Measurements from ENCODE around the gene AIFM3. TPM values are rescaled to one million over a fixed set of nuclear protein-coding genes. Genes with fewer than 3 reads are reported as not detected.

The AIFM3 gene
- total and polyA plus RNA-seq, 2 experiments from 2014 or later, result 0.65 TPM; not detected in 1

GRCh38 chr22:20951932-20952380 lies 15.1 kb upstream of the AIFM3 start:
- H3K9ac ChIP-seq, result no peak overlapping the region
- H3K9me2 ChIP-seq (ENCODE audit: insufficient read depth), result no peaks in the 10 kb centered on the region
- H3F3A ChIP-seq (ENCODE audit: insufficient read depth), result 0 out of 2 replicates have a peak, but pooled peaks cover 7% of the 10 kb centered on the region
- no peak overlapping the region for H2AFZ ChIP-seq
- H3K9me3 ChIP-seq (ENCODE audit: low read depth), result no peaks in the 10 kb centered on the region
- H4K20me1 ChIP-seq (ENCODE audit: insufficient read depth), result peaks cover 23% of the 10 kb centered on the region; the same call in 1 of the 2 replicates
- H3K79me2 ChIP-seq (ENCODE audit: insufficient read depth), result peaks cover 81% of the 10 kb centered on the region
- TF ChIP-seq EZH2 (IDR thresholded peaks at IDR 0.05; ENCODE audit: insufficient read depth, poor library complexity, severe bottlenecking) (no peak), EZH2phosphoT487 (IDR thresholded peaks at IDR 0.05; ENCODE audit: insufficient read depth, low read depth) (no peak)
- H3K27ac ChIP-seq, result no peak overlapping the region
- H3K4me1 ChIP-seq (ENCODE audit: insufficient read depth), result 0 out of 2 replicates have a peak, but pooled peaks cover 15% of the 10 kb centered on the region
- in situ Hi-C loops (cut with MboI), result no loop called here
- no peak for DNase-seq
- H3K4me3 ChIP-seq, result no peak overlapping the region
- H3K4me2 ChIP-seq (ENCODE audit: unreplicated experiment), result no peak overlapping the region
- H3K27me3 ChIP-seq (replicated peaks; ENCODE audit: insufficient read depth), result no peaks in the 10 kb centered on the region
- H3K36me3 ChIP-seq (ENCODE audit: low read depth), result peaks cover 31% of the 10 kb centered on the region
- 78 to 83% methylated on average over 8 of the region's 8 CpGs for WGBS, 2 experiments (ENCODE audit: low coverage in 1 of 2, low lambda C conversion rate in 2 of 2, missing lambda C conversion rate in 2 of 2)

GRCh38 chr22:20952544-20953341 lies 14.3 kb upstream of the AIFM3 start:
- H4K20me1 ChIP-seq (ENCODE audit: insufficient read depth), result peaks cover 19% of the 10 kb centered on the region; the same call in 1 of the 2 replicates
- H3K4me3 ChIP-seq, result no peak overlapping the region
- H3K27ac ChIP-seq, result no peak overlapping the region
- no peak for TF ChIP-seq EZH2 (IDR thresholded peaks at IDR 0.05; ENCODE audit: insufficient read depth, poor library complexity, severe bottlenecking)
- no peak for TF ChIP-seq EZH2phosphoT487 (IDR thresholded peaks at IDR 0.05; ENCODE audit: insufficient read depth, low read depth)
- no peak overlapping the region for H3K4me2 ChIP-seq (ENCODE audit: unreplicated experiment)
- no peaks in the 10 kb centered on the region for H3K9me2 ChIP-seq (ENCODE audit: insufficient read depth)
- H3K27me3 ChIP-seq (replicated peaks; ENCODE audit: insufficient read depth), result no peaks in the 10 kb centered on the region
- H2AFZ ChIP-seq, result no peak overlapping the region
- 0 out of 2 replicates have a peak, but pooled peaks cover 7% of the 10 kb centered on the region for H3F3A ChIP-seq (ENCODE audit: insufficient read depth)
- WGBS, 2 experiments (ENCODE audit: low coverage in 1 of 2, low lambda C conversion rate in 2 of 2, missing lambda C conversion rate in 2 of 2), result 89 to 90% methylated on average over 13 of the region's 13 CpGs
- 0 out of 2 replicates have a peak, but pooled peaks cover 15% of the 10 kb centered on the region for H3K4me1 ChIP-seq (ENCODE audit: insufficient read depth)
- no peaks in the 10 kb centered on the region for H3K9me3 ChIP-seq (ENCODE audit: low read depth)
- H3K36me3 ChIP-seq (ENCODE audit: low read depth), result peaks cover 31% of the 10 kb centered on the region
- H3K79me2 ChIP-seq (ENCODE audit: insufficient read depth), result peaks cover 73% of the 10 kb centered on the region
- in situ Hi-C loops (cut with MboI), result no loop called here
- DNase-seq, result no peak
- H3K9ac ChIP-seq, result no peak overlapping the region

GRCh38 chr22:20953342-20953608 lies 13.8 kb upstream of the AIFM3 start:
- H3K9me2 ChIP-seq (ENCODE audit: insufficient read depth), result no peaks in the 10 kb centered on the region
- no peak for TF ChIP-seq EZH2phosphoT487 (IDR thresholded peaks at IDR 0.05; ENCODE audit: insufficient read depth, low read depth)
- no peak for TF ChIP-seq EZH2 (IDR thresholded peaks at IDR 0.05; ENCODE audit: insufficient read depth, poor library complexity, severe bottlenecking)
- H3K9ac ChIP-seq, result no peak overlapping the region
- H3K4me2 ChIP-seq (ENCODE audit: unreplicated experiment), result no peak overlapping the region
- H3K4me3 ChIP-seq, result no peak overlapping the region
- peaks cover 68% of the 10 kb centered on the region for H3K79me2 ChIP-seq (ENCODE audit: insufficient read depth)
- no peak overlapping the region for H2AFZ ChIP-seq
- peaks cover 31% of the 10 kb centered on the region for H3K36me3 ChIP-seq (ENCODE audit: low read depth)
- no peaks in the 10 kb centered on the region for H3K9me3 ChIP-seq (ENCODE audit: low read depth)
- WGBS, 2 experiments (ENCODE audit: low coverage in 1 of 2, low lambda C conversion rate in 2 of 2, missing lambda C conversion rate in 2 of 2), result 57 to 59% methylated on average over 3 of the region's 3 CpGs
- no peaks in the 10 kb centered on the region for H3K27me3 ChIP-seq (replicated peaks; ENCODE audit: insufficient read depth)
- 0 out of 2 replicates have a peak, but pooled peaks cover 15% of the 10 kb centered on the region for H3K4me1 ChIP-seq (ENCODE audit: insufficient read depth)
- H3F3A ChIP-seq (ENCODE audit: insufficient read depth), result 0 out of 2 replicates have a peak, but pooled peaks cover 7% of the 10 kb centered on the region
- no peak for DNase-seq
- H4K20me1 ChIP-seq (ENCODE audit: insufficient read depth), result peaks cover 14% of the 10 kb centered on the region; the same call in 1 of the 2 replicates
- no peak overlapping the region for H3K27ac ChIP-seq
- in situ Hi-C loops (cut with MboI), result no loop called here

GRCh38 chr22:20953668-20954500 lies 13.2 kb upstream of the AIFM3 start:
- H3K9me2 ChIP-seq (ENCODE audit: insufficient read depth), result no peaks in the 10 kb centered on the region
- H3K4me1 ChIP-seq (ENCODE audit: insufficient read depth), result 0 out of 2 replicates have a peak, but pooled peaks cover 15% of the 10 kb centered on the region
- 0 out of 2 replicates have a peak, but pooled peaks cover 7% of the 10 kb centered on the region for H3F3A ChIP-seq (ENCODE audit: insufficient read depth)
- H3K9me3 ChIP-seq (ENCODE audit: low read depth), result no peaks in the 10 kb centered on the region
- peaks cover 10% of the 10 kb centered on the region; the same call in 1 of the 2 replicates for H4K20me1 ChIP-seq (ENCODE audit: insufficient read depth)
- TF ChIP-seq EZH2phosphoT487 (IDR thresholded peaks at IDR 0.05; ENCODE audit: insufficient read depth, low read depth) (no peak), EZH2 (IDR thresholded peaks at IDR 0.05; ENCODE audit: insufficient read depth, poor library complexity, severe bottlenecking) (no peak)
- peaks cover 62% of the 10 kb centered on the region for H3K79me2 ChIP-seq (ENCODE audit: insufficient read depth)
- H3K9ac ChIP-seq, result no peak overlapping the region
- H3K4me2 ChIP-seq (ENCODE audit: unreplicated experiment), result no peak overlapping the region
- no peaks in the 10 kb centered on the region for H3K27me3 ChIP-seq (replicated peaks; ENCODE audit: insufficient read depth)
- H3K27ac ChIP-seq, result peak overlapping the region; percentile 35
- H2AFZ ChIP-seq, result no peak overlapping the region
- DNase-seq, result peak; percentile 64
- no peak overlapping the region for H3K4me3 ChIP-seq
- in situ Hi-C loops (cut with MboI), result no loop called here
- WGBS, 2 experiments (ENCODE audit: low coverage in 1 of 2, low lambda C conversion rate in 2 of 2, missing lambda C conversion rate in 2 of 2), result 85 to 86% methylated on average over 8 of the region's 8 CpGs
- H3K36me3 ChIP-seq (ENCODE audit: low read depth), result peaks cover 31% of the 10 kb centered on the region

Measured in GM23248 (cell line).